ENCODE data around the gene DEGS1.
"Not testable (repeated sequence)": the region's sequence is repeated elsewhere in the genome, so short reads cannot be mapped to it uniquely, and the experiment has no call there.

The DEGS1 gene

GRCh38 chr1:224181453-224181810 lies 1.6 kb upstream of the DEGS1 start:
- no peak for DNase-seq

GRCh38 chr1:224182057-224182865 lies 779 bp upstream of the DEGS1 start:
- DNase-seq, result peak; percentile 40

GRCh38 chr1:224183591-224184312 lies 712 bp downstream of the DEGS1 start:
- peak; percentile 37 for DNase-seq

GRCh38 chr1:224185208-224185607 lies 2.2 kb downstream of the DEGS1 start:
- no peak for DNase-seq

- no peak for DNase-seq
Measured at GRCh38 chr1:224188286-224188685, 5.2 kb downstream of the DEGS1 start.

GRCh38 chr1:224189561-224189960 lies 6.5 kb downstream of the DEGS1 start:
- DNase-seq, result no peak

GRCh38 chr1:224192082-224192788 lies 9.2 kb downstream of the DEGS1 start:
- no peak for DNase-seq

GRCh38 chr1:224193319-224193966 lies 10.4 kb downstream of the DEGS1 start:
- DNase-seq, result no peak

- no peak for DNase-seq
Measured at GRCh38 chr1:224196813-224197600, 14.0 kb downstream of the DEGS1 start.

GRCh38 chr1:224198572-224198971 lies 15.5 kb downstream of the DEGS1 start:
- no peak for DNase-seq

- no peak for DNase-seq
Measured at GRCh38 chr1:224199679-224200078, 16.6 kb downstream of the DEGS1 start.

GRCh38 chr1:224201383-224201782 lies 18.3 kb downstream of the DEGS1 start:
- no peak for DNase-seq

GRCh38 chr1:224201853-224202252 lies 18.8 kb downstream of the DEGS1 start:
- no peak for DNase-seq

- DNase-seq, result no peak
Measured at GRCh38 chr1:224203243-224204016, 20.4 kb downstream of the DEGS1 start.

GRCh38 chr1:224205438-224205840 lies 22.4 kb downstream of the DEGS1 start:
- DNase-seq, result no peak

GRCh38 chr1:224205931-224206538 lies 23.0 kb downstream of the DEGS1 start:
- not testable (repeated sequence) for DNase-seq

GRCh38 chr1:224211206-224211962 lies 28.3 kb downstream of the DEGS1 start:
- DNase-seq, result no peak

GRCh38 chr1:224212618-224213061 lies 29.6 kb downstream of the DEGS1 start:
- no peak for DNase-seq

GRCh38 chr1:224213438-224214119 lies 30.5 kb downstream of the DEGS1 start:
- DNase-seq, result no peak
